GM12878 (cell line): ENCODE data around the gene AKT3. TPM values are rescaled to one million over a fixed set of nuclear protein-coding genes. Genes with fewer than 3 reads are reported as not detected.

Experiments used
- ATAC-seq: fragments of 200-7000 bp; cut with Tn5 transposase; 3 replicates; pipeline ENCODE4 v1.9.1; 2020; ENCODE audit warnings: mild to moderate bottlenecking, moderate library complexity
- BruUV-seq: library from RNA; stranded (reverse); fragments of 400-500 nt; replicated peaks from 2 replicates; lab custom pipeline; 2021; lab: Mats Ljungman, UMichigan
- CTCF ChIA-PET: fragments of 300-600 bp; sonication (Branson Sonifier 250); formaldehyde crosslinking; extraction: SDS; loops from one replicate; lab custom pipeline; 2021; ENCODE audit warnings: inconsistent platforms; lab: Yijun Ruan, JAX
- POLR2A ChIA-PET: fragments of 350-600 bp; formaldehyde crosslinking; extraction: SDS; loops from one replicate; lab custom pipeline; 2021; ENCODE audit warnings: inconsistent platforms; lab: Charles Lee
- RAD21 ChIA-PET: fragments of 300-600 bp; sonication (Branson Sonifier 250); formaldehyde crosslinking; loops from one replicate; lab custom pipeline; 2023; ENCODE audit warnings: antibody characterized with exemption; ENCODE audit not compliant: unreplicated experiment; lab: Charles Lee
- SMC1A ChIA-PET: fragments of 300-600 bp; sonication (Branson Sonifier 250); formaldehyde crosslinking; loops from one replicate; lab custom pipeline; 2023; ENCODE audit not compliant: unreplicated experiment, uncharacterized antibody; lab: Charles Lee
- DNase-seq: peaks from one replicate; pipeline ENCODE4 v3.0.0-alpha.2; 2011; ENCODE audit warnings: low read depth, low spot score
- FAIRE-seq: peaks from 3 replicates; lab custom pipeline; 2011; peaks lifted over from hg19 to GRCh38; lab: Jason Lieb, UNC
- H2AFZ ChIP-seq: 2 replicates; pipeline ENCODE4 v1.6.0; 2011; ENCODE audit warnings: low read depth, low read length, control low read depth; ENCODE audit not compliant: control insufficient read depth
- H3K27ac ChIP-seq: 2 replicates; pipeline ENCODE4 v1.5.1; 2011; ENCODE audit warnings: control low read depth; ENCODE audit not compliant: control insufficient read depth, insufficient read depth
- H3K27me3 ChIP-seq, 2 experiments: replicated peaks in 1 of 2; 2 replicates each; pipeline versions ENCODE4 v1.6.0 to v1.6.1; 2011; ENCODE audit warnings: low read length in 1 of 2; ENCODE audit not compliant: control insufficient read depth in 2 of 2, insufficient read depth in 2 of 2
- H3K36me3 ChIP-seq, 2 experiments: 2 replicates each; pipeline ENCODE4 v1.5.1; 2011; ENCODE audit warnings: low read length in 1 of 2; ENCODE audit not compliant: control insufficient read depth in 2 of 2, insufficient read depth in 2 of 2
- H3K4me1 ChIP-seq: 2 replicates; pipeline ENCODE4 v1.6.1; 2011; ENCODE audit warnings: mild to moderate bottlenecking, low read length, moderate library complexity, mixed read lengths; ENCODE audit not compliant: control insufficient read depth, insufficient read depth
- H3K4me2 ChIP-seq: 2 replicates; pipeline ENCODE4 v1.6.0; 2011; ENCODE audit warnings: control low read depth; ENCODE audit not compliant: control insufficient read depth, insufficient read depth
- H3K4me3 ChIP-seq: fragments of 200-600 bp; sonication (generic); 2 replicates; pipeline ENCODE4 v1.5.1; 2016
- H3K79me2 ChIP-seq: 2 replicates; pipeline ENCODE4 v1.6.0; 2011; ENCODE audit warnings: low read length; ENCODE audit not compliant: control insufficient read depth, insufficient read depth
- H3K9ac ChIP-seq: 2 replicates; pipeline ENCODE4 v1.8.0; 2011; ENCODE audit warnings: low read length, control low read depth, mixed read lengths; ENCODE audit not compliant: control insufficient read depth, insufficient read depth
- H3K9me3 ChIP-seq: replicated peaks from 3 replicates; pipeline ENCODE4 v1.5.1; 2011; ENCODE audit warnings: mild to moderate bottlenecking, low read length; ENCODE audit not compliant: control insufficient read depth, insufficient read depth
- H4K20me1 ChIP-seq: 2 replicates; pipeline ENCODE4 v1.6.0; 2011; ENCODE audit not compliant: control insufficient read depth, insufficient read depth
- ASH2L ChIP-seq: fragments of 300-600, 200-600 bp; sonication (generic); IDR thresholded peaks from 2 replicates; pipeline ENCODE4 v1.6.1; 2017; ENCODE audit warnings: low read depth, mild to moderate bottlenecking, borderline replicate concordance
- BMI1 ChIP-seq: fragments of 450-650 bp; IDR thresholded peaks from 2 replicates; pipeline ENCODE4 v1.6.1; 2016; ENCODE audit warnings: mild to moderate bottlenecking, moderate library complexity, borderline replicate concordance
- CBFB ChIP-seq: IDR thresholded peaks from 2 replicates; pipeline ENCODE4 v1.6.1; 2016; ENCODE audit warnings: antibody characterized with exemption, low read depth
- EED ChIP-seq: sonication (generic); IDR thresholded peaks from 2 replicates; pipeline ENCODE4 v1.6.1; 2016; ENCODE audit warnings: antibody characterized with exemption, low read depth
- HDGF ChIP-seq: fragments of 450-650 bp; IDR thresholded peaks from 2 replicates; pipeline ENCODE4 v1.6.1; 2016; ENCODE audit warnings: antibody characterized with exemption
- MEF2A ChIP-seq: IDR thresholded peaks from 2 replicates; pipeline ENCODE4 v1.6.1; 2011; ENCODE audit warnings: low read depth, mild to moderate bottlenecking, low read length, moderate library complexity; ENCODE audit not compliant: insufficient read depth
- PBX3 ChIP-seq: IDR thresholded peaks from 2 replicates; pipeline ENCODE4 v1.6.1; 2011; ENCODE audit warnings: mild to moderate bottlenecking, low read depth, low read length, moderate library complexity; ENCODE audit not compliant: insufficient replicate concordance
- RB1 ChIP-seq: fragments of 450-650 bp; formaldehyde crosslinking; IDR thresholded peaks from 2 replicates; pipeline ENCODE4 v1.6.1; 2017; ENCODE audit warnings: mild to moderate bottlenecking, borderline replicate concordance
- RBBP5 ChIP-seq: fragments of 200-600 bp; sonication (generic); conservative IDR thresholded peaks from 2 replicates; pipeline ENCODE4 v1.6.1; 2016
- SUPT20H ChIP-seq: IDR thresholded peaks from 2 replicates; pipeline ENCODE4 v1.6.1; 2011; ENCODE audit warnings: low read depth, mild to moderate bottlenecking, low read length, moderate library complexity, borderline replicate concordance; ENCODE audit not compliant: control insufficient read depth
- USF2 ChIP-seq: IDR thresholded peaks from 2 replicates; pipeline ENCODE4 v1.6.1; 2011; ENCODE audit warnings: low read depth, low read length, improper control_type of control experiment, borderline replicate concordance
- ZBTB40 ChIP-seq: fragments of 450-650 bp; IDR thresholded peaks from 2 replicates; pipeline ENCODE4 v1.6.1; 2016; ENCODE audit warnings: mild to moderate bottlenecking, moderate library complexity, borderline replicate concordance
- ZNF592 ChIP-seq: fragments of 450-650 bp; IDR thresholded peaks from 2 replicates; pipeline ENCODE4 v1.6.1; 2017; ENCODE audit warnings: mild to moderate bottlenecking, moderate library complexity
- WGBS: methylation state at CpG from one replicate; pipeline ENCODE4 v1.1.6; 2016; ENCODE audit warnings: low lambda C conversion rate; ENCODE audit not compliant: insufficient replicate concordance, insufficient coverage; ENCODE audit errors: missing lambda C conversion rate; 5-methylcytosine and 5-hydroxymethylcytosine counted together
- in situ Hi-C: fragments of 300-500 bp; cut with MboI; formaldehyde crosslinking; loops from 9 replicates; pipeline ENCODE4 v1.14.3; 2018; ENCODE audit warnings: mixed read lengths
- intact Hi-C: fragments of 100-400 bp; cut with micrococcal nuclease; formaldehyde crosslinking; loops from one replicate; pipeline ENCODE4 v1.14.2; 2022; ENCODE audit not compliant: unreplicated experiment
- polyA plus RNA-seq, 11 experiments: library from polyadenylated mRNA; depleted of rRNA in 4 of 11; unstranded in 6 of 11; stranded (reverse) in 5 of 11; fragments of >200 nt; fragmentation: Nextera tagmentation in 4 of 11; fragmentation: Illumina TruSeq in 1 of 11; extraction: Ambion mirVana in 4 of 11; extraction: Trizol in 1 of 11; gene quantifications; 1 replicate in 1 of 11; 2 replicates in 10 of 11; pipeline versions ENCODE4 v1.2.1 to v1.2.3, GENCODE V29; 2011 to 2016; ENCODE audit warnings: inconsistent platforms in 2 of 11, missing spikeins in 2 of 11, low read depth in 1 of 11
- total RNA-seq, 4 experiments: library from RNA; depleted of rRNA in 3 of 4; stranded (reverse); fragments of >200 nt in 3 of 4; fragmentation: Illumina TruSeq in 1 of 4; extraction: Trizol in 1 of 4; gene quantifications; 2 replicates each; pipeline versions ENCODE4 v1.2.1 to v1.2.3, GENCODE V29; 2013 to 2021

Gene AKT3
- total and polyA plus RNA-seq, 10 of the 15 experiments (the other 5 are each of a cell fraction or from before 2014, with no cell fraction given) = 0.03 to 0.56 (median 0.19) TPM

GRCh38 chr1:243763806-243764205, 86.2 kb downstream of the AKT3 start (continued):
- TF ChIP-seq ZNF592 (no peak), USF2 (no peak), CBFB (no peak), EED (no peak), SUPT20H (no peak), RB1 (no peak), ASH2L (no peak)
- TF ChIP-seq, all 136 proteins: peak for 0

GRCh38 chr1:243758647-243759046, 91.4 kb downstream of the AKT3 start:
- Histone ChIP-seq H3K4me3 (no peak overlapping the region), H3K4me1 (no peaks in the 10 kb centered on the region), H4K20me1 (no peaks in the 10 kb centered on the region), H3K9ac (no peak overlapping the region), H3K27me3 (no peaks in the 10 kb centered on the region; a peak in 1 of 4 replicates), H3K4me2 (no peak overlapping the region), H2AFZ (no peak overlapping the region), H3K27ac (no peak overlapping the region), H3K9me3 (no peaks in the 10 kb centered on the region), H3K79me2 (no peaks in the 10 kb centered on the region), H3K36me3 (no peaks in the 10 kb centered on the region; a peak in 1 of 4 replicates)
- no peak for DNase-seq
- in situ Hi-C loops (no loop called here), intact Hi-C loops (no loop called here)
- WGBS = 98% methylated on average over 8 of the region's 8 CpGs
- ChIA-PET SMC1A (interaction anchor here (0.7 to 0.8 kb wide), 2 partner anchors 8 to 13 kb away, joined by 3 read pairs; no protein-coding TSS in a partner anchor), RAD21 (no interaction called here), CTCF (no interaction called here), POLR2A (no interaction called here)
- ATAC-seq = no peak
- no TSS peak for BruUV-seq
- FAIRE-seq = no peak
- TF ChIP-seq HDGF (no peak), PBX3 (no peak), RBBP5 (no peak), MEF2A (no peak), ZBTB40 (no peak), BMI1 (no peak)
